HG02870 (cell line): ENCODE results near the gene FBXO38.

Source experiments
- ATAC-seq: cut with Tn5 transposase; IDR thresholded peaks from one replicate; pipeline ENCODE4 v1.9.1; 2021; ENCODE audit warnings: mild to moderate bottlenecking, moderate library complexity; ENCODE audit not compliant: unreplicated experiment

The FBXO38 gene, protein sequence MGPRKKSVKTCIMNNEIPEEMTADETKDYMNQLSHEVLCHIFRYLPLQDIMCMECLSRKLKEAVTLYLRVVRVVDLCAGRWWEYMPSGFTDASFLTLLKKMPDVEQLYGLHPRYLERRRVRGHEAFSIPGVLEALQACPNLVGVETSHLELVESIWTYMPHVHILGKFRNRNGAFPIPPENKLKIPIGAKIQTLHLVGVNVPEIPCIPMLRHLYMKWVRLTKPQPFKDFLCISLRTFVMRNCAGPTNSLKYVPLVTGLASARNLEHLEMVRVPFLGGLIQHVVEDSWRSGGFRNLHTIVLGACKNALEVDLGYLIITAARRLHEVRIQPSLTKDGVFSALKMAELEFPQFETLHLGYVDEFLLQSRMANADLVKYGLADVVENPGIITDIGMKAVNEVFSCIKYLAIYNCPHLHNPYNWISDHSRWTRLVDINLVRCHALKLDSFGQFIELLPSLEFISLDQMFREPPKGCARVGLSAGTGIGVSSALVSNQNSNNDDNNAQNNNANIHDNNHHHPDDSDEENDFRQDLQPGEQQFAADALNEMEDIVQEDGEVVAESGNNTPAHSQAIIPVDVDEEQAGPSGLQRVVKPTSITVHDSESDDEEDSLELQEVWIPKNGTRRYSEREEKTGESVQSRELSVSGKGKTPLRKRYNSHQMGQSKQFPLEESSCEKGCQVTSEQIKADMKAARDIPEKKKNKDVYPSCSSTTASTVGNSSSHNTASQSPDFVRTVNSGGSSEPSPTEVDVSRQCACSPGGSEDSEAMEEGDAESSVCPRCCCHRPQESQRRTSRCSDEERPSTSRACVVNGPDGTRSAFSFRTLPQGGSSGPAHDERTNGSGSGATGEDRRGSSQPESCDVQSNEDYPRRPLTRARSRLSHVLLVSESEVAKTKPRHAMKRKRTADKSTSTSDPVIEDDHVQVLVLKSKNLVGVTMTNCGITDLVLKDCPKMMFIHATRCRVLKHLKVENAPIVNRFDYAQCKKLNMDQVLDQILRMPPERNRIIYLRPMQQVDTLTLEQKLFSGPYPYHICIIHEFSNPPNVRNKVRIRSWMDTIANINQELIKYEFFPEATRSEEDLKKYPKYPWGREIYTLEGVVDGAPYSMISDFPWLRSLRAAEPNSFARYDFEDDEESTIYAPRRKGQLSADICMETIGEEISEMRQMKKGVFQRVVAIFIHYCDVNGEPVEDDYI

DNA sequence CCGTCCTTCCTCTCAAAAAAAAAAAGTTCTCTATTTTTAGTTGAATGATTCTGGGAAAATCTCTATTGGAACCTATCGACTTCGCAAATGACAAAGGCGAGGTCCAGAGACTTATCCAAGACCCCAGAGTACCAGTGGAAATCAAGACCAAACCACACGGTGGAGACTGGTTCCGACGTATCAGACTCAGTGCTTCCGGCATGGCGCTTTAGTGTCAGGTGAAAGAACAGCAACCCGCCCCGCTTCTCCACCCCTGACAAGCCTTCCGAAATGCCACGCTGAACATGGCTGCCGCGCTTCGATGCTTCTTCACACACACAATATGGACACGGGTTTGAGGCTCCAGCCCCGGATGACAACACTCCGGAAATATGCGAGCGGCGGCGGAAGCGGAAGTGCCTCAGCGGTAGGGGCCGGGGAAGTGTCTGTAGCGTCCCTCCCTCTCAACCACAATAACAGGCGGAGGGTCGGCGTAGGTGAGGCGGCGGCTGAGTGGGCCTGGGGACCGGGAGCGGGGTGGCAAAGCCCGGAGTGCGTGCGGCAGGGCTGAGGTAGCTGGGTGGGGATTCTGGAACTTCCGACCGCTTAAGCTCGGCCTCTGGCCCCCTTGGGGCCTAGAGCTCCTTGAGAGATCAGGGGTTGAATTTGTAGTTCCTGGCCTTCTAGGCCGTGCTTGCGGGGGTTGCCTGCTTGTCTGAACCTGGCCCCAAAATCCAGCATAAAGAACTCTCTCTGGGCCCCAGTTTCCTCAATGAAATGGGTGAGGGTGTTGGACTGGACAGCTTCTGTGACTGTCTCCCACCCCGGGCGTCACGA is at the start of gene FBXO38:
Gene FBXO38 (plus strand): TSS at position 395 of the 816 bp plus-strand sequence. CDS start 10,819 bp downstream, outside the sequence.
- ATAC-seq = peak; percentile 98

DNA sequence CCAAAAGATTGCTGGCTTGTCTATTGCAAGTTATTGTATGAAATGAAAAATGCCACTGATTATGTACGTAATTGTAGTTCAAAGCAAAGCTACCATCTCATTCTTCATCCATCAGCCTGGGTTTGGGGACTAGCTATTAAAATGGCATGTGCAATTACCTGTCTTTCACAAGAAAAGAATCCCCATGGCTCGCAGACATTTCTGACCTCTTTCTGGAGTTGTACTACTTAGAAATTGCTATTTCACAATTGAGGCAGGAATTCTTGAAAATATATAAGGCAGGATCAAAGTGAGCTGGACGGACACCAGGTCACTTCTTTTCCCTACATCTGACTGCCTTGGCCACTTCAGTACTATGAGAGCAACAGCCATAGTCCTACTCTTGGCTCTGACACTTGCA is 48.5 kb upstream of the FBXO38 start, which contains the start of gene SPINK9:
Gene SPINK9 (plus strand): TSS at position 301 of the 400 bp plus-strand sequence. CDS start 55 bp downstream, at position 356.
- no peak for ATAC-seq

DNA sequence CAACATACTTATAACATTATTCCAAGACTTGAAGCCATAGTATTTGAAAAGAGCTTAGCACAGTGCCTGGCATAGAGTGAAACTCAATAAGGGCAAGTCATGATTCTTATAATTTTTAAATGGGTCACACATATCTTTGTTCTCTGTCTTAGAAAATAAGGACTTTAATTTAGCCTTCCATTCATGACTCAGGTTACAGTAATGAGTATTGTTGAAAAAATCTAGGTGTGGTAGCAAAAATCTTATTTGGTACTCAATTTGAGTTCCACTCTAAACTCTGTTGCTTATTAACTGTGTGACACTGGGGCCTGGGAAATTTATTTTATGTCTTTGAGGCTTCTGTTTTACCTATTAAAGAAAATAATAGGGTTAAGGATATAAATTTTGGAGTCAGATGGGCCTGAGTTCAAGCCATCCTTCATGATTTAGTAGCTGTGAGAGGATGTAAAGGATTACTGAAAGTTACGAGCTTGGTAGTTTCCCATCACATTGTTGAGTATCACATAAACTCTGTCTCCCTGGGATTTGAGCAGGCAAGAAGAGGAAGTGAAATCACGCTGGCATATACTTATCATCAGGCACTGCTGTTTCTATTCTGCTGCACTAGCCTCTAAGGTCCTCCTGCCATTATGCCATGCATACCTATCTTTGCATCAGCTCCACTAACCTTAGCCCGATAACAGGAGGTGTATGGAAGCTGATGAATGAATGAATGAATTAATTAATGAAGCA is 46.9 kb upstream of the FBXO38 start:
- ATAC-seq = no peak

DNA sequence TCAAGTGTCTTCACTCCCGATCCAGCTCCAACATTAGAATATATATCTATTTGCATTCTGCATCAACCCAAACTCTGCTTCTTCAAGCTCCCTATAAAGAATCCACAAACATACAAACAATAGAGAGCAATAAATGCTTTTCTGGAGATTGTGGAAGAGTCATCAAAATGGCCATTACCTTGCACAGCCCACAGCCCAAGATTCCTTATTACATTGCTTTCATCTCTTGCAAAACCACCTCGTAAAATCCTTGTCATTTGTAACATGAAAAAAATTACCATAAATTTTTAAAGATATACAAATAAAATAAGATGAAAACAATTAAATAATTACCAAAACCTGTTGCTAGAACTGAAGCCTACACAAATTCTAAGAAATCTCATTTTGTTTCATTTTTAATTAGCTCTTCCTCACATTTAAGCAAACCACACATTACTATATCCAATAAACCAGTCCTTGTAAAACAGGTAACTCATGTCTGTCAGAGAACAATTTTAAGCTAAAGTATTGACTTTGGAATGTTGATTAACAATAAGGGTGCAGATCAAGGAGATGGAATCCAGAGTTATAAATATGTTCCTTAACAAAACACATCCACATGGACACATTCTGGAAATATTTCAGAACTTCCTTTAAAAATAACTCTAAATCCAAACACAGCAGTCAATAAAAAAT is 41.2 kb upstream of the FBXO38 start:
- ATAC-seq = no peak

DNA sequence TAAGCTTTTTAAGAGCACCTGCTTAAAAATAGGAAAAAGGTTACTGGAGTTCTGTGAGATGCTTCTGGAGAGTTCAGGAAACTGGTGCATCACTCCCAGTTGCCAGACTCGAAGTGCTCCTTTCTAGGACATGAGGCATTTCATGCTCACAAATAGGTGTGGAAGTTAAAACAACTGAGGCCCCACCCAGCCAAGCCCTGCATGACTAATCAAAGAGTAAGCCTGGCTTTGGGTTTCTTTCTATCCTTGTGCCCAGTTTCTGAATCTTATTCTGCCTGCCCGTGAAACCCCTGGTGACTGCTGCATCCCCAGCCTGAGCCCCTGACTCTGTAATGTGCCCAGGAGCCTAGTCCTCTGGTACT is 40.7 kb upstream of the FBXO38 start:
- ATAC-seq = no peak

DNA sequence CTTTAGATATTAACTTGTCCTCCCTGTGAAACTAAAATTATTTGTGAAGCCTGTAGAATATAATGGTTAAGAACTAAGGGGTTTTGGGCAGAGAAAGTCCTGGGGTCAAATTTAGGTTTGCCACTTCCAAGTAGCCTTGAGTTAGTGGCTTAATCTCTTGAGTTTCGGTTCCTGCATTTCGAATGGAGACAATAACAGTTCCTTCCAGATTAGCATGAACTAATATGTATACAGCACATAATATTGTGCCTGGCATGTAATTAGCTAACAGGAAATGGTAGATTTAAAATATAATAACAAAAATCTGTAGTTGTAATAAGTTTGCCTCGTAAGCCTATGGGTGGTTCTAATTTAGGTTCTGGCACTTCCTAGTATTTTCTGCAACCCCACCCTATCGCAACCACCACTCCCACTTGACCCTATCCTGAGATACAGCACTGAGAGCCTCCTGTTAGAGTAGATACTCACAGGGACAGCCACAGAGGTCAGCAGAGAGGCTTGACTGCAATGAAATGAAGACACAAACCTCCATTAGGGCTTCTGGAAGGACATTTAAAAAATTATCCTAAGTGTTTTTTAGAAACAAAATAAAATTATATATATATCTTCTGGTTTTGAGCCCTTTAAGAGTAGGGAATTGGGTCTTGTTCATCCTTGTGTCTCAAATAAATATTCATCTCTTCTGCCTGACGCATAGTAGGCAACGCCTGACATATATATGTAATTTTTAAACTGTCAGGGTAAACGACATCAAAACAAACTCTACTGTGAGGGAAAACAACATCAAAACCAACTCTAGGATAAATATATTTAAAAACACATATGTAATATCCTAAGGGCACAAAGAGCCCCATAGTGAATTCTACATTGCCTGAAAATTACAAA is 39.9 kb upstream of the FBXO38 start:
- ATAC-seq = no peak

DNA sequence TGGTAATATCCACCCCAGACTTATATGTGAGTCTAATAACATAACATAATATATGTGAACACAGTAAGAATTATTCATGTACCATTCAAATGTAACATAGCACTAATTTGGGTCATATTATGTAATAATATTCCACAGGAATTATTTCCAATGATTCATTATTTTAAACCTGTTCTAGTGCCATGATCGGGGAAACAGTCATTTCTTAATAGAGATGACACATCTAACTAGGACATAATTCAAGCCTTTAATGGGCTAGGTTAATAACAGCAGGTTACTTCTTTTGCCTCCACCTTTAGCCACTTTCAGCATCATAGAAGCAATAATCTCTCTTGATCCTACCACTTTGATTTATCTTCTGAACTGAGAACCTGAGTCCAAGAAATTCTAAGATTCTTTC is 36.1 kb upstream of the FBXO38 start:
- ATAC-seq = no peak

DNA sequence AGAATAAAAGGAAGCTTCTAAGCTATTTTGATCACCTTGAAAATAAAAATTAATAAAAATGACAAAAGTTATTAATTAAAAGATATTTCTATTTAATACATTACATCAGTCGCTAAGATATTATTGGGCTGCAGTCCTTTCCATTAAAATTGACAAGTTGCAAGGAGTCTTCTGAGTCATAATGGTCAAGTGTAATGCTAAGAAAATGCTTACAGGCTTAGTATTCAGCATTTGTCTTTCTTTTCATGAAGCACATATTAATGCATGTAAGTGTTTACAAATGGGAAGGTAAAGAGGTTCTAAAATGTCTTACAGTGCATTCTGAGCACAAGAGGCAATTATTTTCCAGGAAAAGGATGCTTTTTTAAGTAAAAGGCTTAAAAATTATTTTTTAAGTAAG is 31.1 kb upstream of the FBXO38 start:
- ATAC-seq = no peak

DNA sequence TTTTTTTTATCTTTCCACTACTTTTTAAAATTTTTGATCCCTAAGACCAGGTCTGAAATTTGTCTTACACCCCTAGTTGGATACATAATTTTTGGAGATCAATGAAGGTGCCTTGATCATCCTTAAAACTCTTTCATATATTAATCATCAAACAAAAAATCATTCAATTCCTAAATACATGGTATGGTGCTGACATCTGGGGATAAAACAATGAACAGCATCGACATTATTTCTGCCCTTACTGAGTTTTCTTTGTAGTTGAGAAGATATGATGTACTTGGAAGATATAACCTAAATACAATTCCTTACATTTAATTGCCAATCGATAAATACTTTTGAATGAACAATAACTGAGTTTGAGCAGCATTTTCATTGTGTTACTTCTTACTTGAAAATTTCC is 30.1 kb upstream of the FBXO38 start:
- ATAC-seq = no peak

DNA sequence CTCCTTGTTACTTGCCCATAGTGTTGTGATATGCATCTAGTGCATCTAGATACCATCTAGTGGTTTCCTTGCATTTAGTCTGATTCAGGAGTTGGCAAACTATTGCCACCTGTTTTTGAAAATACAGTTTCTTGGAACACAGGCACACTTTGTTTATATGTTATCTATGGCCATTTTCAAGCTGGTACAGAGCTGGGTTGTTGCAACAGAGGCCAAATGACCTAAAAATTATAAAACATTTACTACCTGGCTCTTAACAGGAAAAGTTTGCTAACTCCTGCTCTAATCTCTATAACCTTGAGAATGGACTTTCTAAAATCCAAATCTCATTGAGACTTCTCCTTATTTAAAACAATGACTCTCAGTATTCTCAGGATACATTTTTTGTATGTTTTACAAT is 19.4 kb upstream of the FBXO38 start:
- no peak for ATAC-seq

DNA sequence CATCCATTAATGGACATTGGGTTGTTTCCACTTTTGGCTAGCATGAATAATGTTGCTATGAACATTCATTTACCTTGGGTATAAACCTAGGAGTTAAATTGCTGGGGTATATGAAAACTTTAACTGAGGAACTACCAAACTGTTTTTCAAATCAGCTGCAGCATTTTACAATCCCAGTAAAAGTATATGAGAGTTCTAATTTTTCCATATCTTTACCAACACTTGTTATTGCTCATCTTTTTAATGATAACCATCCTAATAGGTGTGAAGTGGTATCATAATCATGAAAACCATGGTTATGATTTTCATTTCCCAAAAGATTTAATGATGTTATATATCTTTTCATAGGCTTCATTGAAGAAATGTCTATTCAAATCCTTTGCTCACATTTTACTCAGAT is 15.5 kb upstream of the FBXO38 start:
- ATAC-seq = no peak

DNA sequence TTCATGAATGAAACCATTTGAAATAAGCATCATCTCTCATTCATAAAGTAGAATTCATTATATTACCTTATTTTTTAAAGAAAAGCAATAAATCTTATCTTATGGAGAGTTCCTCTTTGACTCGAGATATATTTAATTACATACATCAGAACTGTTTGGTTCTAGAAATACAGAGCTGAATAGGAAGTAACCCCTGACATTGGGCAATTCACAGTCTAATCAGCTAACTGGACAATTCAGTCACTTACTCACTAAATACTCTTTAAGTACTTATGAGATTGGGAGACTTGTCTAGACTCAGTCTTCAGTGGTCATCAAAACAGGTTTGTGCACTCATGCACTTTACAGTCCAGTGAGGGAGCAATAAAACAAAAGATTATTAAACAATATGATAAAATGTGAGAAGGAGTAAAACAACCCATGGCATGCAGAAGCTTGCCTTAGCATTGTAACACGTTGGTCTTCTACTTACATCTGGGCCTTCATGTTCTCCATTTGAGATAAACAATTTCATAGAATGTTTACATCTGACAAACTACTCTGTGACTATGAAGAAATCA is 11.5 kb upstream of the FBXO38 start:
- no peak for ATAC-seq

DNA sequence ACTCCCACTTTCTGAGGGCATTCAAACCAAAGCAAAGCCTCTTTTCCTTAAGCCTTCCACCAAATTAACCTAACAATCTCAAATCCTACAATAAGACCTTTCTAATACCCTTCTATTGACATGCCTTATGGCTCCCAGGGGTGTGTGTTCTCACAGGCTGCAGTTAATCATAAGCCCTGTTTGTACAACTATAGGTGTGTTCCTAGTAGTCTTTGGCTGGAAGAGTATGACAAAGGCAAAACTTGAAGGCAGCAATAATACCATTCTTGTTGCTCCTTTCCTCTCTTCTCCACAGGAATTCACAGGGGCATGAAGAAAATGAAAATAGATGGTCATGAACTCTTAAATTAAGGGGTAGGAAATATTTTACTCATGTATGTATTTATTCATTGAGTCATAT is 10.9 kb upstream of the FBXO38 start:
- no peak for ATAC-seq

DNA sequence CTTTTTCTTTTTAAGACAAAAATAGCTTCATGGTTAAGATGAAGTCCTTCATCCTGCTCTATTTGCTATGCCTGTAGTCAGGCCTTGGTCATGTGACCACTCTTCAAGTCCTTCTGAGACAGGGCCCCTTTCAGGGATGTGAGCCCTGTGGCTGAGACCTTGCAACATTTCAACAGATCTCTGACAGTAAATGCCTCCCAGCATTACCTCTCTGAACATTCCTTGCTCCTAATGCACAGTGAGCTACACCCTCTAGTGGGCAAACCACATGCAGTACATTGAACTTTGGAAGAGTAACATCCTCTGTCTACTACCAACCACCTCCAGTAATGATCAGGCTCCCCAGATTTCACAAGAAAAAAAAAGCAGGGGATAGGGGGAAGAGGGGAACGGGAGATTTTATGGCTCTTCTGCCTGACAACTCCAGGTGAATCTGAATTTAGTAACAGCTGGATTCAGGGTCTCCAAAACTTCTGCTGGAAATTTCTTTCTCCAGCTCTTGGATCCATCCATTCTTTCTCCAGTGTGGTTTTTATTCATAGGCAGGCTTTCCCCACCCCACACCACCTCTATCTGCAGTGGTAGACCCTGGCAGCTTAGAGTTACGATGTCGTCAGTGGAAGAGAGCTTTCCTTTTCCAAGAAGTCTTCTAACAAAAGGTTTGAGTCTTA is 8.9 kb upstream of the FBXO38 start:
- peak; percentile 89 for ATAC-seq

DNA sequence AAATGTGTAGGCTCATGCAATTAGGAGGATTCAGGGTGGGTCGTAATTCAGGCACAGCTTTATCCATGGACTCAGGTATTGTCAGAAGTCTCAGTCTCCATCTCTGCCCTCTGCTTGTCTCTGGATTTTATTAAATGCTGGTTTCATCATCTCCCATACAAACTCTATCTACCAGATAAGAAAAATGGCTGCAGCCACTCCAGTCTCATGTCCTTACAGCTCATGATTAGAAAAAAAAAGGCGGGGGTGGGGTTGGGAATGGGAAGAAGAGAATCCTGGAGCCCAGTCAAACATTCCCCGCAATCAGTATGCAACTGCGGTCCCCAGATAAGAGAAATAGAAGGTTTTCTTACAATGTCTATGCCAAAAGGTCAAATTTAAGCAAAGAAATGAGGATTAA is 7.6 kb upstream of the FBXO38 start:
- ATAC-seq = no peak

DNA sequence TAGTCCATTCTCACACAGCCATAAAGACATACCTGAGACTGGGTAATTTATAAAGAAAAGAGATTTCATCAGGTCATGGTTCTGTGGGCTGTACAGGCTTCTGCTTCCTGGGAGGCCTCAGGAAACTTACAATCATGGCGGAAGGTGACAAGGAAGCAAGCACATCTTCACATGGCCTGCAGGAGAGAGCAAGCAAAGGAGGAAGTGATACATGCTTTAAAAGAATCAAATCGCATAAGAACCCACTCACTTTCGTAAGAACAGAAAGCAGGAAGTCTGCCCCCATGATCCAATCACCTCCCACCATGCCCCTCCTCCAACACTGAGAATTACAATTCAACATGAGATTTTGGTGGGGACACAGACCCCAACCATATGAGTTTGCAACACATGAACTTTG is 5.1 kb upstream of the FBXO38 start:
- ATAC-seq = no peak

DNA sequence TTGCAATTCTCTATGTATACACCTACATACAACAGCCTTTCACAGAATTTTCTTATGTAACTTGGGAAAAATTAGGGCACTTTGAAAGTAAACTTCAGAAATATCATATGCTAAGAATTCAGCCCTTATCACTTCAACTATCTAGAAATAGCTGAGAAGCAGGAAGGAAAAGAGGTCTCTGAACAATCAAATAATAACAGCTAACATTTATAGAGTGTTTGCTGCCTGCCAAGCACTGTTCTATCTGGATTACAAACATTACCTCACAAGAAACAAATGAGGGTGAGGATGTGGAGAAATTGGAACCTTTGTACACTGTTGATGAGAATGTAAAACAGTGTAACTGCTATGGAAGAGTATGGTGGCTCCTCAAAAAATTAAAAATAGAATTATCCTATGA is 4.4 kb upstream of the FBXO38 start:
- ATAC-seq = no peak
